BLaER1 (cell line): ENCODE data around the gene PIK3CD.
A peak's percentile ranks its signal among the peaks of the same experiment; 100 is the strongest.

Source experiments
- H3K27ac ChIP-seq: shearing (Covaris generic); formaldehyde crosslinking; 2 replicates; pipeline ENCODE4 v1.8.1; 2022
- H3K27me3 ChIP-seq: shearing (Covaris generic); formaldehyde crosslinking; 2 replicates; pipeline ENCODE4 v1.8.1; 2022
- H3K36me3 ChIP-seq: shearing (Covaris generic); formaldehyde crosslinking; 2 replicates; pipeline ENCODE4 v1.8.1; 2022
- H3K4me1 ChIP-seq: shearing (Covaris generic); formaldehyde crosslinking; 2 replicates; pipeline ENCODE4 v1.8.1; 2022
- H3K4me2 ChIP-seq: shearing (Covaris generic); formaldehyde crosslinking; 2 replicates; pipeline ENCODE4 v1.8.1; 2022
- H3K4me3 ChIP-seq: shearing (Covaris generic); formaldehyde crosslinking; 2 replicates; pipeline ENCODE4 v1.8.1; 2022
- H3K9ac ChIP-seq: shearing (Covaris generic); formaldehyde crosslinking; 2 replicates; pipeline ENCODE4 v1.8.1; 2022
- H3K9me3 ChIP-seq: shearing (Covaris generic); formaldehyde crosslinking; 2 replicates; pipeline ENCODE4 v1.8.1; 2022
- H4K20me1 ChIP-seq: shearing (Covaris generic); formaldehyde crosslinking; 2 replicates; pipeline ENCODE4 v1.8.1; 2022
- Cebpa-rat ChIP-seq: shearing (Covaris generic); IDR thresholded peaks from 2 replicates; pipeline ENCODE4 v1.8.1; 2022

Gene PIK3CD

DNA sequence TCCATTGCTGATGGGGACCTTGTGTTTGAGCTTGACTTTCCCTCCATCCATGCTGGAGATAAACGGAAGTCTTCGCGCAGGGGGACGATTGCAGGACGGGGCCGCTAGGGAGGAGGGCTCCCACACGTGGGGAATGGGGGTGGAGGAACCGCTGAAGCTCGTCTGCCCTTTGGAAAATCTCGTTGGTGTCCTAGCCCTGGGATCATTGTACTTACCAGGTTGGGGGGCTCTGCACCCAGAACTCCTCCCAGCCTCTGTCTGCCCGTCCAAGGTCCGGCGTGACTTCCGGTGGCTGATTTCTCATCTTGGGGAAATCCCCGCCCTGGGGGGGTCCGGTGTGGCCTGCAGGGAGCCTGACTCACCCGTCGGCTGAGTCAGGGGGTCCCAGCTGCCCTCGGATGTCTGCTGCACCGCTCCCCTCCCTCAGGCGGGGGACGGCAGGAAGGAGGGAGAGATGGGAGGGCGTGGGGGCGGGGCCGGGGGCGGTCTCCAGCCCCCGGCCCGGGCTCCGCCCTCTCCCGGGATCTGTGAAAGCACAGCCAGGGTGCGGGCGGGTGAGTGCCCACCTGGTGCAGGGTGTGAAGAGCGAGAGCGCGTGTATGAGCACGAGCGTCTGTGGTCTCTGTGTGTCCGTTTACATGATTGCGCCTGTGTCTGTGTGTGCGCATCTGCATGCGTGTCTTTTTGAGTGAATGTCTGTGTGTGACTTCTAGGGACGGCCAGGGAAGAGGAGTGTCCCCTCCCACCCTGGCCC lies 35.8 kb downstream of the PIK3CD start:
- Histone ChIP-seq H3K27me3 (no peaks in the 10 kb centered on the region), H3K9me3 (no peaks in the 10 kb centered on the region), H3K9ac (peak overlapping the region; percentile 62), H3K4me2 (peak overlapping the region; percentile 98), H4K20me1 (peaks cover 100% of the 10 kb centered on the region), H3K4me3 (peak overlapping the region; percentile 66), H3K27ac (peak overlapping the region; percentile 60), H3K4me1 (peaks cover 94% of the 10 kb centered on the region), H3K36me3 (peaks cover 33% of the 10 kb centered on the region)
- TF ChIP-seq Cebpa-rat = no peak

- Histone ChIP-seq H3K9me3 (no peaks in the 10 kb centered on the region), H3K27me3 (no peaks in the 10 kb centered on the region), H3K9ac (peak overlapping the region; percentile 62), H3K36me3 (peaks cover 33% of the 10 kb centered on the region), H3K4me3 (peak overlapping the region; percentile 66), H3K27ac (peak overlapping the region; percentile 45; the same call in 1 of the 2 replicates), H3K4me2 (peak overlapping the region; percentile 98), H3K4me1 (peaks cover 93% of the 10 kb centered on the region), H4K20me1 (peaks cover 100% of the 10 kb centered on the region)
- no peak for TF ChIP-seq Cebpa-rat
Observed at GRCh38 chr1:9687874-9688582, 36.5 kb downstream of the PIK3CD start.

- Histone ChIP-seq H3K9ac (peak overlapping the region; percentile 62), H3K4me1 (peaks cover 93% of the 10 kb centered on the region), H3K9me3 (no peaks in the 10 kb centered on the region), H3K27me3 (no peaks in the 10 kb centered on the region), H3K4me3 (peak overlapping the region; percentile 66), H3K27ac (peak overlapping the region; percentile 55; the same call in 1 of the 2 replicates), H3K36me3 (peaks cover 36% of the 10 kb centered on the region), H3K4me2 (peak overlapping the region; percentile 98), H4K20me1 (peaks cover 100% of the 10 kb centered on the region)
- no peak for TF ChIP-seq Cebpa-rat
Observed at GRCh38 chr1:9688599-9688998, 37.1 kb downstream of the PIK3CD start.

DNA sequence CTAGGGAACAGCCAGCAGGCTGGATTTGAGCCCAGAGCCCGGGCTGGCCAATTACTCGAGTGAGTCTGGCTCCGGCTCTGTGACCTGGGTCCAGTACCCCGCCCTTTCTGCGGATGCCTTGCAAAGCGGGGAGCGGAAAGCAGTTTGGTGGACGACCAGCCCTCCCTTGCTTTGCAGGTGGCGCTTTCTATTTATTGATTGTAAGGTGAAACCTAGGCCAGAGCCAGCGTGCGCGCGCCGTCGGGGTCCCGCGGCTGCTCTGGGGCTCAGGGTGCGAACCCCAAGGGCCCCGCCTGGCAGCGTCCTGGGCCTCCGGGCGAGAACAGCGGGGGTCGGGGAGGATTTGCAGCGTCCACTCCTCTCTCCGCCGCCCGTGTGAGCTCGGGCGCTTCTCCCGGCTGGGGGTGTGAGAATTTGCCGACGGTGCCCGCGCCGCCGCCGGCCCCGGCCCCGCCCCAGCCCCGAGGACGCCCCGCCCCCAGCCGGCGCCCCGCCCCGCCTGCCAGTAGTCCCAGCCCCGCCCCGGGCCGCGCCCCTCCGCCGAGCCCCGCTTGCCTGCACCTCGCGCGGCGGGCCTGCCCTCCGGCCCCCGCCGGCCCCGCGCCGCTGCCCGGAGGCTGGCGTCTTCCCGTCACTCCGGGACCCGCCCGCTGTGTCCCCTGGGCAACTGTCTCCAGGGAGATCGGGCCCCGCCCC lies 37.6 kb downstream of the PIK3CD start:
- no peaks in the 10 kb centered on the region for H3K9me3 ChIP-seq
- peak overlapping the region; percentile 66 for H3K4me3 ChIP-seq
- H3K9ac ChIP-seq = peak overlapping the region; percentile 62
- H3K4me1 ChIP-seq = peaks cover 92% of the 10 kb centered on the region
- peaks cover 100% of the 10 kb centered on the region for H4K20me1 ChIP-seq
- H3K4me2 ChIP-seq = peak overlapping the region; percentile 98
- H3K27me3 ChIP-seq = no peaks in the 10 kb centered on the region
- peak overlapping the region; percentile 55; the same call in 1 of the 2 replicates for H3K27ac ChIP-seq
- TF ChIP-seq Cebpa-rat = no peak
- H3K36me3 ChIP-seq = peaks cover 36% of the 10 kb centered on the region

GRCh38 chr1:9689971-9690381 lies 38.4 kb downstream of the PIK3CD start:
- Histone ChIP-seq H4K20me1 (peaks cover 100% of the 10 kb centered on the region), H3K4me2 (peak overlapping the region; percentile 98)

GRCh38 chr1:9690440-9691107 lies 39.0 kb downstream of the PIK3CD start:
- Histone ChIP-seq H3K36me3 (peaks cover 47% of the 10 kb centered on the region), H3K4me2 (peak overlapping the region; percentile 98), H3K4me3 (peak overlapping the region; percentile 66), H4K20me1 (peaks cover 100% of the 10 kb centered on the region), H3K9ac (peak overlapping the region; percentile 64; the same call in 1 of the 2 replicates), H3K9me3 (no peaks in the 10 kb centered on the region), H3K27me3 (no peaks in the 10 kb centered on the region), H3K27ac (peak overlapping the region; percentile 62), H3K4me1 (peaks cover 78% of the 10 kb centered on the region)
- TF ChIP-seq Cebpa-rat = no peak

More at GRCh38 chr1:9689971-9690381, 38.4 kb downstream of the PIK3CD start:
- Histone ChIP-seq H3K9me3 (no peaks in the 10 kb centered on the region), H3K27ac (peak overlapping the region; percentile 62), H3K4me3 (peak overlapping the region; percentile 66), H3K9ac (peak overlapping the region; percentile 64; the same call in 1 of the 2 replicates), H3K36me3 (peaks cover 41% of the 10 kb centered on the region), H3K27me3 (no peaks in the 10 kb centered on the region), H3K4me1 (peaks cover 84% of the 10 kb centered on the region)
- no peak for TF ChIP-seq Cebpa-rat

- H3K4me2 ChIP-seq = peak overlapping the region; percentile 98
- H3K27ac ChIP-seq = peak overlapping the region; percentile 62; the same call in 1 of the 2 replicates
- H3K4me3 ChIP-seq = 0 out of 2 replicates have a peak overlapping the region, but pooled peaks have one; percentile 66
- H3K9ac ChIP-seq = peak overlapping the region; percentile 64; the same call in 1 of the 2 replicates
- no peak for TF ChIP-seq Cebpa-rat
- H3K27me3 ChIP-seq = no peaks in the 10 kb centered on the region
- H4K20me1 ChIP-seq = peaks cover 100% of the 10 kb centered on the region
- peaks cover 51% of the 10 kb centered on the region for H3K36me3 ChIP-seq
- H3K4me1 ChIP-seq = peaks cover 73% of the 10 kb centered on the region
- no peaks in the 10 kb centered on the region for H3K9me3 ChIP-seq
Observed at GRCh38 chr1:9691108-9691445, 39.5 kb downstream of the PIK3CD start.

- no peak overlapping the region for H3K27ac ChIP-seq
- no peaks in the 10 kb centered on the region for H3K27me3 ChIP-seq
- peaks cover 67% of the 10 kb centered on the region for H3K4me1 ChIP-seq
- peak overlapping the region; percentile 98 for H3K4me2 ChIP-seq
- no peak overlapping the region for H3K9ac ChIP-seq
- peaks cover 100% of the 10 kb centered on the region for H4K20me1 ChIP-seq
- TF ChIP-seq Cebpa-rat = no peak
- H3K4me3 ChIP-seq = no peak overlapping the region
- H3K36me3 ChIP-seq = peaks cover 57% of the 10 kb centered on the region
- no peaks in the 10 kb centered on the region for H3K9me3 ChIP-seq
Observed at GRCh38 chr1:9691691-9692090, 40.2 kb downstream of the PIK3CD start.

DNA sequence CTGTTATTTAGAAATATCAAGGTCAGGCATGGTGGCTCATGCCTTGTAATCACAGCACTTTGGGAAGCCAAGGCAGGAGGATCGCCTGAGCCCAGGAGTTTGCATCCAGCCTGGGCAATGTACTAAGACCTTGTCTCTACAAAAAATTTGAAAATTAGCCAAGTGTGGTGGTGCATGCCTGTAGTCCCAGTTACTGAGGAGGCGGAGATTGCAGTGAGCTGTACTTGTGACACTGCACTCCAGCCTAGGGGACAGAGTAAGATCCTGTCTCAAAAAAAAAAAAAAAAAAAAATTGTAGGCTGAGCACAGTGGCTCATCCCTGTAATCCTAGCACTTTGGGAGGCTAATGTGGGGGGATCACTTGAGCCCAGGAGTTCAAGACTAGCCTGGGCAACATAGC lies 45.3 kb downstream of the PIK3CD start:
- Histone ChIP-seq H3K36me3 (peaks cover 98% of the 10 kb centered on the region), H3K4me3 (no peak overlapping the region), H3K9ac (no peak overlapping the region), H3K4me2 (no peak overlapping the region), H3K9me3 (no peaks in the 10 kb centered on the region), H3K27me3 (no peaks in the 10 kb centered on the region), H4K20me1 (peaks cover 100% of the 10 kb centered on the region), H3K4me1 (peaks cover 29% of the 10 kb centered on the region), H3K27ac (no peak overlapping the region)
- TF ChIP-seq Cebpa-rat = no peak
